H7 (cell line): ENCODE measurements around the gene SLC5A10. TPM values are rescaled to one million over a fixed set of nuclear protein-coding genes. Genes with fewer than 3 reads are reported as not detected.
"Not testable (repeated sequence)": the region's sequence is repeated elsewhere in the genome, so short reads cannot be mapped to it uniquely, and the experiment has no call there.

Source experiments
- DNase-seq: peaks from one replicate; pipeline ENCODE4 v3.0.0; 2012
- H3K27me3 ChIP-seq: 2 replicates; pipeline ENCODE4 v1.6.0; 2011; ENCODE audit warnings: mild to moderate bottlenecking, low read length; ENCODE audit not compliant: control insufficient read depth, insufficient read depth
- H3K36me3 ChIP-seq: replicated peaks from 2 replicates; pipeline ENCODE4 v1.5.1; 2011; ENCODE audit warnings: low read length; ENCODE audit not compliant: control insufficient read depth, insufficient read depth
- H3K4me3 ChIP-seq: 2 replicates; pipeline ENCODE4 v1.5.1; 2011; ENCODE audit warnings: low read depth, mild to moderate bottlenecking, control low read depth, low read length, moderate library complexity; ENCODE audit not compliant: insufficient read depth
- total RNA-seq: library from RNA; depleted of rRNA; stranded (reverse); fragments of >200 nt; shearing (Covaris generic); gene quantifications from 2 replicates; pipeline ENCODE4 v1.2.3, GENCODE V29; 2014

The SLC5A10 gene
- total RNA-seq, 1 experiment from 2014 or later, result not detected

DNA sequence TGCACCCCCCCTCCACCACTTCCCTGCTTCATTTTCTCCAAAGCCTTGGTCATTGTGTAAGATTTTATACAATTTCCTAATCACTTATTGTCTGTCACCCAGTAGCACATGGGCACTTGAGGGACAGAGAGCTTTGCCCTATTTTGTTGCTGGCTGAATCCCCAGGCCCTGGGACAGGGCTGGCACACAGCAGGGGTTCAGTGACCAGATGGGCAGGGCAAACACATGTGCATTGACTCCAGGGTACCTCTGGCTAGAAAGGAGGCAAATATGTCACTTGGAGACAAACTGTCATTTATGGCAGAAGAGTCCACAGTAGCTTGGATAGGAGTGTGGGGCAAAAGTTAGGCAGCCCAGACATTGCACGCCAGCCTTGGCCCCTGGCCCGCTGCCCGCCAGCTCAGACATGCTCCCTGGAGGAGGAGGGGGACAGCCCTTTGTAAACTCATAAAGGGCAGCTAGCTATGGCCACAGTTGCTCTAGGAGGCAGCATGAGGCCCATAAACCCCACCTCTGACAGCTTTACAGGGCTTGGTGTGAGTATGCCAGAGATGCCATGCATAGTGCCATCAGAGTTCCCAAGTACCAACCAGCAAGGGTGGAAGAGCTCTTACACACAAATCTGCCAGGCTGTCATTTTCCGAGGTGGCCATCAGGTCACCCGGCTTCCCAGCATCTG, 78.9 kb downstream of the SLC5A10 start:
- H3K36me3 ChIP-seq, DNase-seq, H3K4me3 ChIP-seq, H3K27me3 ChIP-seq: not testable (repeated sequence)

DNA sequence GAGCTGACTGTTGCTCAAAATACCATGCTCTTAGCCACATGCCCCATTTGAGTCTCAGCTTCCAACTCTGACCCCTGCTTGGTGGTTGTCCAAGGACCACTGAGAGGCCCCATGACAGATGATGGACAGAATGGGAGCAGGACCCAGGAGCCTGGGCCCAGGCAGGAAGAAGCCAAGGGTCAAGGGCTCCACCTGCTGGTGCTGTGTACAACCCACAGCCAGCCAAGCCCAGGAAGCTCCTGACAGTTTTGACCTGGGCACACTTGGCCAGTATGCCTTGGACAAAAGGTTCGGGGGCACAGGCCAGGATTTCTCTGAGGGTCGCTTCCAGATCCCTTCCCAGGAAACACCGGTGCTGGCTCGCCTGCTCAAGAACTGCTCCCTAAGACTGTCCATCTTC, 79.8 kb downstream of the SLC5A10 start:
- not testable (repeated sequence) for H3K27me3 ChIP-seq, DNase-seq, H3K4me3 ChIP-seq, H3K36me3 ChIP-seq

DNA sequence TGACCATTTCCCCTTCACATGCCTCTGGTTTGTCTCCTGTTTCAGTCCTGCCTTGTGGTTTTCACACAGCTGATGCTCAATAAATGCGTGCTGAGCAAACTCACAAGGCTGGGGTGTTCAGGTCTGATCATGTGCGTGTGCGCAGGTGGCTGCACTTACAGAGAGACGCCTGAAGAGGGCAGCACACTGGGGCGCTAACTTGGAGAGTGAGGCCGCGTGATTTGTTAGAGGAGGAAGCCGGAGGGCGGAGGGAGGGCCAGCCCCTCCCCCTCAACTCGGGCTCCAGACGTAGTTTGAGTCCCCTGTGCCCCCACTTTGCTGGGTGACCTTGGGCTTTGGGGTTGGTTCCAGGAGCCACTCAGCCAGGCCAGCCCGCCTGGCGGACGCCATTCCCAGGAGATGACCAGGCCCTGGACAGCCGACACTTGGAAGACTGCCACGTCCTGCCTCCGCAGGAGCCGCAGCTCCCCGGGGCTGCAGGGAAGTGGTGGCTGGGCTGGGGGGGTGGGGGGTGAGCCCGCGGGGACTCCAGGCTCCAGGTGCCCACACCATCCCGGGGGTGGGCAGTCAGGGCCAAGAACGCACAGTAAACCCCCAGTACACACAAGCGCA, 80.5 kb downstream of the SLC5A10 start:
- H3K27me3 ChIP-seq, H3K36me3 ChIP-seq, DNase-seq, H3K4me3 ChIP-seq: not testable (repeated sequence)

- not testable (repeated sequence) for H3K27me3 ChIP-seq
These were observed 84.2 kb downstream of the SLC5A10 start for GRCh38 chr17:19036186-19036585.

DNA sequence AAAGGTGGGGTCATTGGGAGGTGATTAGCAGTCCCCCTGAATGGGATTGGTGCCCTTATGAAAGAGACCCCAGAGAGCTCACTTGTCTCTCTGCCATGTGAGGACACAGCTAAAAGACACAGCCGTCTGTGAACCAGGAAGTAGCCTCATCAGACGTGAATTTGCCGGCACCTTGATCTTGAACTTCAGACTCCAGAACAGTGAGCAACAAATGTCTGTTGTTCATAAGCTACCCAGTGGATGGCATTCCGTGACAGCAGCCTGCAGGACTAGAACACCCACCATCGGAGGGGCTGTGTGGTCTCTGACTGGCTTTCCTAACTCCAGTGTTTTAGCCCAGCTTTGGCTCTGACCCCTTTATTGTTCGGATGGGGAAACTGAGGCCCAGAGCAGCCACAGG, 85.6 kb downstream of the SLC5A10 start:
- DNase-seq, H3K27me3 ChIP-seq, H3K36me3 ChIP-seq, H3K4me3 ChIP-seq: not testable (repeated sequence)

More at GRCh38 chr17:19036186-19036585, 84.2 kb downstream of the SLC5A10 start:
- not testable (repeated sequence) for H3K36me3 ChIP-seq, DNase-seq, H3K4me3 ChIP-seq

DNA sequence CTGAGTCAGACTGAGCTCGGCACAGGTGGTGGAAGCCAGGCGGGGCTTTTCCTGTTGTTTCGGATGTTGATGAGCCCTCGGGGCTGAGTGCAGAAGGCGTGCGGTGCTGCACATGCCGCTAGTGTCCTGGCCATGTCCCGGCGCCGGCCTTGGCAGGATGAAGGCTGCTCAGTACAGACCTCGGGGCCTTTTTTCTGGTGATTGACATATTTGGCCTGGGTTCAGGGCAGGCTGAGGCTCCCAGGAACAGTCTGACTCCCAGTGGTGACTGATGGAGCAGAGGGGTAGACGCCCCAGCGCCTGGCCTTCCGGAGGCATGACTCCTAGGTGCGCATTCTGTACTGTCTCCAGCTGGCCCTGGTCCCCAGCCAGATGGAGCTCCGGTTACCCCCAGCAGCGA, 86.0 kb downstream of the SLC5A10 start:
- not testable (repeated sequence) for H3K4me3 ChIP-seq, DNase-seq, H3K27me3 ChIP-seq, H3K36me3 ChIP-seq

DNA sequence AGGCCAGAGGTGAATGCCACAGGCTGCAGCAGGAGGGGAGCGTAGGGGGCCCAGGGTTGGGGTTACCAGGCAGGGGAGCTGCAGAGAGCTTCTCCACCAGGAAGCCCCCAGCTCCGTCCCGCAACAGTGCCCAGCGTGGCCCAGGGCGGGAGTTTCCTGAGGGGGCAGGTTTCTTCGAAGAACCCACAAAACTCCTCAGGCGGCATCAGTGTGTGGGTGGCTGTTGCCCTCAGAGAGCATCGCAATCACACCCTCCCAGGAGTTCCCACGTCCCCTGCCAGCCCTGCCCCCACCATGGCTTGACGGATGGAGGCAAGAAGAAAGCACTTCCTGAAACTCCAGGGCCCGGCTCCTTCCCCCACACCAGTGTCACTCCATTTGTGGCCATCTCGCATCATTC, 86.8 kb downstream of the SLC5A10 start:
- not testable (repeated sequence) for H3K36me3 ChIP-seq, DNase-seq, H3K4me3 ChIP-seq, H3K27me3 ChIP-seq

DNA sequence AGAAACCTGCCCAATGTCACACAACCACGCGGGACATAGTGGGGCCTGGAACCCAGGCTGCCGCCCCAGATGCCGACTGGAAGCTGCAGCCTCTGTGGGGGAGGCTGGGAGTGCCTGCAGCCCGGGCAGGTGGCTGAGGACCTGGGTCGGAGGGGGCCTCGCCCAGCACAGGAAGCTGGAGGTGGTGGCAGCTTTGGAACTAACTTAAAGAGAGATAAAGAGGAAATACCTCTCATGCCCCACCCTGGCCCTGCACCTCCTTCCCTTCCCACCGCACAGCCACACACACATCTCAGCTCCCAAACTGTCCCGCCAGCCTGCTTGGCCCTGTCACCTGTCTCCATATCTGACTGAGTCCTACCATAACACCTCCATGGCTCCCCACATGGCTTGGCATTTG, 88.4 kb downstream of the SLC5A10 start:
- H3K4me3 ChIP-seq, DNase-seq, H3K27me3 ChIP-seq, H3K36me3 ChIP-seq: not testable (repeated sequence)

GRCh38 chr17:19041871-19042270, 89.9 kb downstream of the SLC5A10 start:
- not testable (repeated sequence) for H3K36me3 ChIP-seq, H3K27me3 ChIP-seq, DNase-seq, H3K4me3 ChIP-seq

- not testable (repeated sequence) for DNase-seq, H3K27me3 ChIP-seq, H3K36me3 ChIP-seq, H3K4me3 ChIP-seq
These were observed 90.4 kb downstream of the SLC5A10 start for GRCh38 chr17:19042369-19042768.

DNA sequence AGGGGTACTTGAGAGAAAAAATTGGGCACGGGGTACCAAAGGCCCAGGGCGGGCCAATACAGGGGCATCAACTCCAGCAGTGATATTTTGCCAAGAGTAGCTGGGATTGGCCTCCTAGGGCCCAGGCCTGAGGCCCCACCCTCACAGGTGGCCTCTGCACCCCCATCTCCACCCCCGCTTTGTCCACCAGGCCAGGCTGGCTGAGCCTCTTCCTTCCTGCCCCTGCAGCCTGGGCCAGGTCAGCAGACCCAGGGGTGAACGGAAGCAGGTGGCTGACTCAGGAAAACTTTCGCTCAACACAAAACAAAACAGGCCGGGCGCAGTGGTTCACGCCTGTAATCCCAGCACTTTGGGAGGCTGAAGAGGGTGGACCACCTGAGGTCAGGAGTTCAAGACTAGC, 91.1 kb downstream of the SLC5A10 start:
- not testable (repeated sequence) for H3K36me3 ChIP-seq, DNase-seq, H3K4me3 ChIP-seq, H3K27me3 ChIP-seq

GRCh38 chr17:19044643-19045042, 92.7 kb downstream of the SLC5A10 start:
- H3K27me3 ChIP-seq, DNase-seq, H3K4me3 ChIP-seq, H3K36me3 ChIP-seq: not testable (repeated sequence)

GRCh38 chr17:19046782-19047375, 94.9 kb downstream of the SLC5A10 start, which contains the start of gene GRAP:
GRAP (minus strand) TSS chr17:19046957; CDS start chr17:19046926, 31 bp downstream.
- not testable (repeated sequence) for DNase-seq, H3K27me3 ChIP-seq, H3K36me3 ChIP-seq, H3K4me3 ChIP-seq

DNA sequence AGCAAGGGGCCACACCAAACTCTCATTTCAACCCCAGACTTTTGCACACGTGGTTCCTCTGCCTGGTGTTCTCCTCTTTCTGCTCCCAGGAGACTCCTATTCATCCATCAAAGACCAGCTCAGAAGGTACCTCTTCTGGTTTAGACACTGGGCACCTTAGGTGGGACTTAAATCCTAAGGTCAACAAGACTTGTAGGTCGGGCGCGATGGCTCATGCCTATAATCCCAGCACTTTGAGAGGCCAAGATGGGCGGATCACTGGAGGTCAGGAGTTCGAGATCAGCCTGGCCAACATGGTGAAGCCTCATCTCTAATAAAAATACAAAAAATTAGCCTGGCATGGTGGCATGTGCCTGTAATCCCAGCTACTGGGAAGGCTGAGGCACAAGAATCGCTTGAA, 95.5 kb downstream of the SLC5A10 start:
- not testable (repeated sequence) for H3K36me3 ChIP-seq, H3K4me3 ChIP-seq, H3K27me3 ChIP-seq, DNase-seq

DNA sequence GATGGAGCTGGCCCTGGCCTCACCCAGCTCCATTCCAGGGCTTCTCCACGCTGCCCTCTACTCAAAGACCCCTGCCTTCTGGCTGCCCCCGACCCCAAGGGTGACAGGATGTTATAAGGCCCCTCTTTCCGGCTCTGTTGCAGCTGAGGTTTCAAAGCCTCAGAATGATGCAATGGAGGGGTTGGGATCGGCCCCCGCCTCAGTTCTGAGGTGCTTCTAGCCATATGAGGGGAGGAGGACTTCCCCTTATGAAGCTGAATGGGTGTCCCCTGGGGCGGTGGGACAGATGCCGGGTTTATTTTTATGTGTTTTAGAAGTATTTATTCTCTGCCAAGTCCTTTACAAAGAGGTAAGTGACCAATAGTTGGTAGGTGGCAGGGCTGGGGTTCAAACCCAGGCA, 96.9 kb downstream of the SLC5A10 start:
- H3K4me3 ChIP-seq, H3K36me3 ChIP-seq, H3K27me3 ChIP-seq, DNase-seq: not testable (repeated sequence)
